HG03457 (cell line): ENCODE measurements around the gene PRSS48.
"Not testable (repeated sequence)": the region's sequence is repeated elsewhere in the genome, so short reads cannot be mapped to it uniquely, and the experiment has no call there.

ENCODE experiments used
- ATAC-seq: cut with Tn5 transposase; IDR thresholded peaks from one replicate; pipeline ENCODE4 v1.9.1; 2021; ENCODE audit warnings: moderate number of reproducible peaks; ENCODE audit not compliant: unreplicated experiment

The PRSS48 gene

GRCh38 chr4:151276787-151277562 is at the start of gene PRSS48:
PRSS48 (plus strand) TSS chr4:151277161; CDS start chr4:151277173, 12 bp downstream.
- ATAC-seq = no peak

- no peak for ATAC-seq
Observed at GRCh38 chr4:151227172-151227571, 49.8 kb upstream of the PRSS48 start.

- no peak for ATAC-seq
Observed at GRCh38 chr4:151227731-151228130, 49.2 kb upstream of the PRSS48 start.

GRCh38 chr4:151228189-151229119 is 48.5 kb upstream of the PRSS48 start:
- ATAC-seq = no peak

- ATAC-seq = no peak
Observed at GRCh38 chr4:151231915-151232595, 44.9 kb upstream of the PRSS48 start.

GRCh38 chr4:151233600-151233999 is 43.4 kb upstream of the PRSS48 start:
- ATAC-seq = no peak

- not testable (repeated sequence) for ATAC-seq
Observed at GRCh38 chr4:151235373-151235772, 41.6 kb upstream of the PRSS48 start.

GRCh38 chr4:151236036-151236435 is 40.9 kb upstream of the PRSS48 start:
- ATAC-seq = no peak

GRCh38 chr4:151238477-151238876 is 38.5 kb upstream of the PRSS48 start:
- ATAC-seq = no peak

- ATAC-seq = no peak
Observed at GRCh38 chr4:151239608-151240007, 37.4 kb upstream of the PRSS48 start.

GRCh38 chr4:151242305-151242704 is 34.7 kb upstream of the PRSS48 start:
- ATAC-seq = no peak

GRCh38 chr4:151246742-151247141 is 30.2 kb upstream of the PRSS48 start:
- ATAC-seq = no peak

- ATAC-seq = no peak
Observed at GRCh38 chr4:151247395-151247794, 29.6 kb upstream of the PRSS48 start.

- no peak for ATAC-seq
Observed at GRCh38 chr4:151248519-151248918, 28.4 kb upstream of the PRSS48 start.

- ATAC-seq = no peak
Observed at GRCh38 chr4:151250706-151251105, 26.3 kb upstream of the PRSS48 start.

- no peak for ATAC-seq
Observed at GRCh38 chr4:151251603-151252304, 25.2 kb upstream of the PRSS48 start.

- not testable (repeated sequence) for ATAC-seq
Observed at GRCh38 chr4:151255226-151255625, 21.7 kb upstream of the PRSS48 start.

GRCh38 chr4:151255680-151256079 is 21.3 kb upstream of the PRSS48 start:
- ATAC-seq = not testable (repeated sequence)

GRCh38 chr4:151256134-151256533 is 20.8 kb upstream of the PRSS48 start:
- no peak for ATAC-seq

GRCh38 chr4:151257704-151258103 is 19.3 kb upstream of the PRSS48 start:
- no peak for ATAC-seq

- no peak for ATAC-seq
Observed at GRCh38 chr4:151259752-151260151, 17.2 kb upstream of the PRSS48 start.
